CD4-positive, alpha-beta T cell treated with Interleukin-15 for 4 hours (primary cell): ENCODE results near the gene RPS6KB2.
"Not testable (repeated sequence)": the region's sequence is repeated elsewhere in the genome, so short reads cannot be mapped to it uniquely, and the experiment has no call there.

Source experiments
- DNase-seq: peaks from one replicate; pipeline ENCODE4 v3.0.0-alpha.2; 2020; ENCODE audit warnings: low spot score

Gene RPS6KB2

GRCh38 chr11:67410984-67411784, 17.1 kb upstream of the RPS6KB2 start:
- no peak for DNase-seq

GRCh38 chr11:67411785-67412152, 16.5 kb upstream of the RPS6KB2 start:
- no peak for DNase-seq

- no peak for DNase-seq
Observed at GRCh38 chr11:67412495-67413179, 15.7 kb upstream of the RPS6KB2 start.

GRCh38 chr11:67413266-67413849, 14.9 kb upstream of the RPS6KB2 start:
- DNase-seq = no peak

GRCh38 chr11:67415501-67416304, 12.6 kb upstream of the RPS6KB2 start, which contains the start of gene CARNS1:
CARNS1 (plus strand) TSS chr11:67415678; CDS start chr11:67416200, 522 bp downstream.
- DNase-seq = no peak

- DNase-seq = peak; percentile 87
Observed at GRCh38 chr11:67416416-67417335, 11.6 kb upstream of the RPS6KB2 start.

GRCh38 chr11:67417425-67417824, 10.9 kb upstream of the RPS6KB2 start:
- DNase-seq = no peak

- DNase-seq = no peak
Observed at GRCh38 chr11:67418476-67419281, 9.6 kb upstream of the RPS6KB2 start.

GRCh38 chr11:67419325-67420049, 8.8 kb upstream of the RPS6KB2 start:
- no peak for DNase-seq

GRCh38 chr11:67420147-67420645, 8.1 kb upstream of the RPS6KB2 start:
- DNase-seq = no peak

- peak; percentile 98 for DNase-seq
Observed at GRCh38 chr11:67420646-67421429, 7.5 kb upstream of the RPS6KB2 start.

- DNase-seq = no peak
Observed at GRCh38 chr11:67421430-67422031, 6.8 kb upstream of the RPS6KB2 start.

- DNase-seq = no peak
Observed at GRCh38 chr11:67422891-67423290, 5.4 kb upstream of the RPS6KB2 start.

GRCh38 chr11:67423466-67423865, 4.8 kb upstream of the RPS6KB2 start:
- no peak for DNase-seq

GRCh38 chr11:67423891-67424613, 4.2 kb upstream of the RPS6KB2 start:
- DNase-seq = no peak

GRCh38 chr11:67427364-67427859, 882 bp upstream of the RPS6KB2 start:
- DNase-seq = not testable (repeated sequence)

GRCh38 chr11:67429038-67429668, 859 bp downstream of the RPS6KB2 start:
- no peak for DNase-seq
